Activated CD4-positive, alpha-beta T cell treated with anti-CD3 and anti-CD28 coated beads, Interleukin-2, Interleukin-4, amounts not matched to agents 100 ng/mL and 50 ng/mL, durations not matched to agents 16 hours and 8 hours (primary cell): ENCODE measurements around the gene SH3RF3.

ENCODE experiments used
- DNase-seq: peaks from one replicate; pipeline ENCODE4 v3.0.0-alpha.2; 2020; ENCODE audit warnings: low spot score

SH3RF3 gene

GRCh38 chr2:109261906-109262631 is 133.1 kb downstream of the SH3RF3 start:
- DNase-seq = no peak

GRCh38 chr2:109264595-109265328 is 135.8 kb downstream of the SH3RF3 start:
- DNase-seq = no peak

- DNase-seq = no peak
Measured at GRCh38 chr2:109265369-109265768, 136.4 kb downstream of the SH3RF3 start.

GRCh38 chr2:109265953-109266352 is 136.9 kb downstream of the SH3RF3 start:
- no peak for DNase-seq

- no peak for DNase-seq
Measured at GRCh38 chr2:109266496-109266895, 137.5 kb downstream of the SH3RF3 start.

- no peak for DNase-seq
Measured at GRCh38 chr2:109266998-109267854, 138.2 kb downstream of the SH3RF3 start.

- no peak for DNase-seq
Measured at GRCh38 chr2:109268916-109269315, 139.9 kb downstream of the SH3RF3 start.

- no peak for DNase-seq
Measured at GRCh38 chr2:109269706-109270504, 140.9 kb downstream of the SH3RF3 start.

GRCh38 chr2:109270505-109271312 is 141.7 kb downstream of the SH3RF3 start:
- DNase-seq = no peak

- DNase-seq = no peak
Measured at GRCh38 chr2:109271920-109272319, 142.9 kb downstream of the SH3RF3 start.

GRCh38 chr2:109272461-109272860 is 143.5 kb downstream of the SH3RF3 start:
- DNase-seq = no peak

GRCh38 chr2:109275120-109276012 is 146.4 kb downstream of the SH3RF3 start:
- no peak for DNase-seq

GRCh38 chr2:109277406-109277805 is 148.4 kb downstream of the SH3RF3 start:
- DNase-seq = no peak

GRCh38 chr2:109279243-109279860 is 150.3 kb downstream of the SH3RF3 start:
- no peak for DNase-seq

GRCh38 chr2:109280804-109281203 is 151.8 kb downstream of the SH3RF3 start:
- DNase-seq = no peak

- DNase-seq = no peak
Measured at GRCh38 chr2:109282360-109282759, 153.4 kb downstream of the SH3RF3 start.

GRCh38 chr2:109282865-109283264 is 153.9 kb downstream of the SH3RF3 start:
- DNase-seq = no peak

- DNase-seq = no peak
Measured at GRCh38 chr2:109284826-109285225, 155.8 kb downstream of the SH3RF3 start.

- no peak for DNase-seq
Measured at GRCh38 chr2:109285244-109285651, 156.2 kb downstream of the SH3RF3 start.
